Natural killer cell treated with Interleukin-12 subunit alpha and Interleukin-12 subunit beta and Interleukin-15 and Interleukin-18, amount 100 ng/mL, for 72 hours (primary cell): ENCODE measurements around the gene FOXN3. TPM values are rescaled to one million over a fixed set of nuclear protein-coding genes. Genes with fewer than 3 reads are reported as not detected.
A peak's percentile ranks its signal among the peaks of the same experiment; 100 is the strongest.
"Not testable (repeated sequence)": the region's sequence is repeated elsewhere in the genome, so short reads cannot be mapped to it uniquely, and the experiment has no call there.

Source experiments
- ATAC-seq, 2 donors: fragments of 150-1000 bp; cut with Tn5 transposase in 1 of 2; sonication (Bioruptor Pico), chemical (Tn5 transposase) in 1 of 2; 2 replicates each; pipeline ENCODE4 v1.10.0; 2021
- DNase-seq: peaks from one replicate; pipeline ENCODE4 v3.0.0; 2022; ENCODE audit warnings: low spot score
- H3K27ac Mint-ChIP-seq, 2 donors: 1 replicate in 1 of 2; 2 replicates in 1 of 2; pipeline ENCODE4 v1.8.0; 2022; ENCODE audit warnings: mixed read lengths in 2 of 2, mild to moderate bottlenecking in 1 of 2, moderate library complexity in 1 of 2
- H3K27me3 Mint-ChIP-seq, 2 donors: 1 replicate in 1 of 2; 2 replicates in 1 of 2; pipeline ENCODE4 v1.8.0; 2022; ENCODE audit warnings: mixed read lengths in 2 of 2
- H3K36me3 Mint-ChIP-seq: one replicate; pipeline ENCODE4 v1.8.0; 2022; ENCODE audit warnings: mixed read lengths
- H3K4me1 Mint-ChIP-seq, 2 donors: 1 replicate in 1 of 2; 2 replicates in 1 of 2; pipeline ENCODE4 v1.8.0; 2022; ENCODE audit warnings: low read depth in 2 of 2, mixed read lengths in 2 of 2, mild to moderate bottlenecking in 1 of 2
- H3K4me3 Mint-ChIP-seq: one replicate; pipeline ENCODE4 v1.8.0; 2022; ENCODE audit warnings: mixed read lengths
- H3K9me3 Mint-ChIP-seq: 2 replicates; pipeline ENCODE4 v1.8.0; 2022; ENCODE audit warnings: mixed read lengths
- total RNA-seq, 2 donors: library from RNA; stranded (reverse); gene quantifications; one replicate each; pipeline ENCODE4 v1.2.3, GENCODE V29; 2022

Gene FOXN3
- total RNA-seq, 2 donors from 2014 or later, result 127 to 133 TPM

- ATAC-seq, result no peak
- Mint-ChIP-seq H3K36me3 (peaks cover under 1% of the 10 kb centered on the region), H3K4me1 (peaks cover 33 to 47% of the 10 kb centered on the region in 2 donors), H3K4me3 (no peak overlapping the region), H3K27me3 (no peaks in the 10 kb centered on the region), H3K27ac (no peak overlapping the region), H3K9me3 (no peaks in the 10 kb centered on the region)
- DNase-seq, result no peak
Measured at GRCh38 chr14:89309670-89310177, 107.3 kb downstream of the FOXN3 start.

- ATAC-seq, result peak in 1 of 2 donors; percentile 24
- peaks cover 37 to 50% of the 10 kb centered on the region in 2 donors for H3K4me1 Mint-ChIP-seq
- no peak for DNase-seq
- no peaks in the 10 kb centered on the region for H3K36me3 Mint-ChIP-seq
- H3K27ac Mint-ChIP-seq, result peak overlapping the region; percentile 13 to 26
- H3K27me3 Mint-ChIP-seq, result no peaks in the 10 kb centered on the region
- H3K4me3 Mint-ChIP-seq, result no peak overlapping the region
- no peaks in the 10 kb centered on the region for H3K9me3 Mint-ChIP-seq
Measured at GRCh38 chr14:89308232-89308959, 108.6 kb downstream of the FOXN3 start.

DNA sequence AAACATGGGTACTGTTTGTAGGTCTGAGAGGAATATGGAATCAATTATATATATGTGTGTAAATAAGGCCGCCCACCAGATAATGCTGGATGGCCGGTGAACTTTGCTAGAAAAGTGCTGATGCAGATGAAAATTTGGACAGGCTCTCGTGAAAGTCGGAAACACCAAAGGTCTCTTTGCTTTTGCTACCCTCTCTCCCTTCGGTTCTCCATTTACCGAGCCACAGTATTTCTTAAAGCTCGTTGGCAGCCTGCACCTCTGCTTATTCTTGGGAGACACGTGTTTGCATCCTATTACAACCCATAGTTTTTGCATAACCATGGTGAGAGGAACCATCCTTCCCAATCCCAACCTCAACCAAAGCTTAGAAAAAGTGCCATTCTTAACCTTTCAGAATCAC is 109.6 kb downstream of the FOXN3 start:
- peaks cover 40 to 53% of the 10 kb centered on the region in 2 donors for H3K4me1 Mint-ChIP-seq
- H3K27me3 Mint-ChIP-seq, result no peaks in the 10 kb centered on the region
- no peaks in the 10 kb centered on the region for H3K9me3 Mint-ChIP-seq
- no peak for DNase-seq
- peak overlapping the region in 1 of 2 donors; percentile 26 for H3K27ac Mint-ChIP-seq
- H3K4me3 Mint-ChIP-seq, result no peak overlapping the region
- H3K36me3 Mint-ChIP-seq, result no peaks in the 10 kb centered on the region
- no peak for ATAC-seq

GRCh38 chr14:89304972-89305703 is 111.9 kb downstream of the FOXN3 start:
- H3K27ac Mint-ChIP-seq, result peak overlapping the region; percentile 75 to 94
- no peaks in the 10 kb centered on the region for H3K27me3 Mint-ChIP-seq
- H3K36me3 Mint-ChIP-seq, result peaks cover 5% of the 10 kb centered on the region
- DNase-seq, result no peak
- H3K9me3 Mint-ChIP-seq, result no peaks in the 10 kb centered on the region
- no peak for ATAC-seq
- peaks cover 46 to 58% of the 10 kb centered on the region in 2 donors for H3K4me1 Mint-ChIP-seq
- no peak overlapping the region for H3K4me3 Mint-ChIP-seq

DNA sequence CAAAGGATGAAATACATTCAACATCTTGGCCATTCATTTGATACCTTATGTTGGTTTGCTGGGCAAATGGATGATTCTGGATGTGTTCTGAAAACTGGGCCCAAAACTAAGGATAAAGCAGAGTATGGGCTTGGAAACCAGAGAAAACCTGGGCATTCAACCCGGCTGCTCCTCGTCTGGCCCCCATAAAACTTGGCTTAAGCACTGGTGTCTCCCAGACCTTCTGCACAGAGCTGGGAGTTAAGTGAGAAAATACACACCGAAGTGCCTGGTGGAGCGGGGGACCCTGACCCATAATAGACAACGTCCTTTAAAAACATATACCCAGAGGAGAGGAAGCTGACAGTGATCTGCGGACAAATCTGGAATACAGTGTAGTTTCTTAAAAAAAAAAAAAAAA is 112.5 kb downstream of the FOXN3 start:
- DNase-seq, result no peak
- Mint-ChIP-seq H3K4me3 (peak overlapping the region; percentile 80), H3K27ac (peak overlapping the region; percentile 75 to 94), H3K4me1 (peaks cover 46 to 59% of the 10 kb centered on the region in 2 donors), H3K36me3 (peaks cover 5% of the 10 kb centered on the region), H3K9me3 (no peaks in the 10 kb centered on the region), H3K27me3 (no peaks in the 10 kb centered on the region)
- ATAC-seq, result no peak

GRCh38 chr14:89303456-89304435 is 113.3 kb downstream of the FOXN3 start:
- Mint-ChIP-seq H3K4me1 (peaks cover 49 to 65% of the 10 kb centered on the region in 2 donors), H3K27me3 (no peaks in the 10 kb centered on the region), H3K36me3 (peaks cover 5% of the 10 kb centered on the region), H3K4me3 (peak overlapping the region; percentile 80), H3K27ac (peak overlapping the region; percentile 75 to 94), H3K9me3 (no peaks in the 10 kb centered on the region)
- peak; percentile 58 to 63 for ATAC-seq
- DNase-seq, result no peak

- ATAC-seq (no peak), DNase-seq (no peak)
- Mint-ChIP-seq H3K27me3 (no peaks in the 10 kb centered on the region), H3K27ac (peak overlapping the region in 1 of 2 donors; percentile 94), H3K4me3 (no peak overlapping the region), H3K9me3 (no peaks in the 10 kb centered on the region), H3K4me1 (peaks cover 50 to 65% of the 10 kb centered on the region in 2 donors), H3K36me3 (peaks cover 5% of the 10 kb centered on the region)
Measured at GRCh38 chr14:89302396-89302950, 114.6 kb downstream of the FOXN3 start.

DNA sequence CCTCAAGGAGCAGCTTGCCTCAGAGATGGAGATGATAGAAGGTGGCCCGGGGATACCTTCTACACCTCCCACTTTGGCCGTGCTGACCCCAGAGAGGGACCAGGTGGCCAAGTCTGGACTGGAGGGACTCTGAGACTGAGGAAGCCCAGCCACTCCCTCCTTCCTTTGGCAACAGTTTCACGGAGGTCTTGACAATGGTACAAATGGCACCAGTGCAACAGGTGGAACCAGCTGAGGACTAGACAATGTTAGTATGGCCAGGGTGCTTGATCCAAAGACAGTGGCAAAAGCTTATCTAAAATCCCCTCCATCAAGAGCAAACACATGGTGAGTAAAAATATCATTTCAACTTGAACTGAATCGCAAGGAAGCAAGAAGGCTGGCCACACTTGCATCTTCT is 117.4 kb downstream of the FOXN3 start:
- peaks cover 47 to 62% of the 10 kb centered on the region in 2 donors for H3K4me1 Mint-ChIP-seq
- no peak for DNase-seq
- H3K9me3 Mint-ChIP-seq, result no peaks in the 10 kb centered on the region
- no peaks in the 10 kb centered on the region for H3K27me3 Mint-ChIP-seq
- H3K4me3 Mint-ChIP-seq, result no peak overlapping the region
- ATAC-seq, result no peak
- peaks cover 5% of the 10 kb centered on the region for H3K36me3 Mint-ChIP-seq
- no peak overlapping the region for H3K27ac Mint-ChIP-seq

- Mint-ChIP-seq H3K36me3 (peaks cover 5% of the 10 kb centered on the region), H3K9me3 (no peaks in the 10 kb centered on the region), H3K4me3 (no peak overlapping the region), H3K27me3 (no peaks in the 10 kb centered on the region), H3K4me1 (peaks cover 45 to 62% of the 10 kb centered on the region in 2 donors), H3K27ac (no peak overlapping the region)
- ATAC-seq (no peak), DNase-seq (no peak)
Measured at GRCh38 chr14:89298056-89298834, 118.8 kb downstream of the FOXN3 start.

DNA sequence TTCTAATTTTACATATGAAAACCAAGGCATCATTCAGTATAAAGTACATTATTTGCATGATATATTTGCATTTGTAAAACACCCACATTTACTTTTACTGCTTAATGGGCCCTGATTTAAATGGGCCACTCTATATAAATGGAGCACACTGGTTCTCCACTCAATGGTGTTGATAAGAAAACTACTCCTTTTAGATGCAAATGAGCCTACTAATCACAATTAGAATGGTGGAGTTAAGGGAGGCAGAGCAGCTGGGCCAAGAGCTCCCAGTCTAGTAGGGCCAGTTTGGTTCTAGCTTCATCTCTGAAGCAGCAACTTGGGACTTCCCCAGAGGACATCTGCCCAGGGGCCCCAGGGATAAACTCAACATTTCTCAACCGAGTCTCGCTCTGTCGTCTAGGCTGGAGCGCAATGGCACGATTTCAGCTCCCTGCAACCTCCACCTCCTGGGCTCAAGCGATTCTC is 120.7 kb downstream of the FOXN3 start:
- DNase-seq (no peak), ATAC-seq (no peak)
- no peaks in the 10 kb centered on the region for H3K27me3 Mint-ChIP-seq
- no peaks in the 10 kb centered on the region for H3K36me3 Mint-ChIP-seq
- peak overlapping the region in 1 of 2 donors; percentile 36 for H3K27ac Mint-ChIP-seq
- peaks cover 49 to 65% of the 10 kb centered on the region in 2 donors for H3K4me1 Mint-ChIP-seq
- H3K4me3 Mint-ChIP-seq, result no peak overlapping the region
- no peaks in the 10 kb centered on the region for H3K9me3 Mint-ChIP-seq

DNA sequence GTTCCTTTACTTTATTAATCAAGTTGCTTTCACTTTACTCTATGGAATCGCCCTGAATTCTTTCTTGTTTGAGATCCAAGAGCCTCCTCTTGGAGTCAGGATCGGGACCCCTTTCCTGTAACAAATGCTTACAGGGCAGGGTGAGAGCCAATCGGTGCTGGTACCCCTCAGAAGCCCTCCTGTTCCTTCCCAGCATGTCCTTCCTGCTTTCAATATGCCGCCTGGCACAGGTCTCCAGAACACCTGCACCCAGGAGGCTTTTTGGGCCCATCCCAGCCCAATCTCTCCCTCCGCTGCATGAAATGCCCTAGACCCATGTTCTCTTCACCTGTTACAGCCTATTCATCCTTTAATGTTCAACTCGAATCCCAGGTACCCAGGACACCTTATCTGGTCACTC is 122.2 kb downstream of the FOXN3 start:
- Mint-ChIP-seq H3K36me3 (no peaks in the 10 kb centered on the region), H3K4me3 (no peak overlapping the region), H3K27me3 (no peaks in the 10 kb centered on the region), H3K4me1 (peaks cover 52 to 71% of the 10 kb centered on the region in 2 donors), H3K27ac (peak overlapping the region in 1 of 2 donors; percentile 84), H3K9me3 (no peaks in the 10 kb centered on the region)
- DNase-seq (no peak), ATAC-seq (no peak)

DNA sequence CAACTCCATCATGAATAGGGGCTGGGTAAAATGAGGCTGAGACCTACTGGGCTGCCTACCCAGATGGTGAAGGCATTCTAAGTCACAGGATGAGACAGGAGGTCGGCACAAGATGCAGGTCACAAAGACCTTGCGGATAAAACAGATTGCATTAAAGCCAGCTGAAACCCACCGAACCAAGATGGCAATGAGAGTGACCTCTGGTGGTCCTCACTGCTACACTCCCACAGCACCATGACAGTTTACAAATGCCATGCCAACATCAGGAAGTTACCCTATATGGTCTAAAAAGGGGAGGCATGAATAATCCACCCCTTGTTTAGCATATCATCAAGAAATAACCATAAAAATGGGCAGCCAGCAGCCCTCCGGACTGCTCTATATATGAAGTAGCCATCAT is 122.6 kb downstream of the FOXN3 start:
- DNase-seq, H3K27me3 Mint-ChIP-seq, H3K9me3 Mint-ChIP-seq, H3K4me3 Mint-ChIP-seq, H3K36me3 Mint-ChIP-seq, ATAC-seq: not testable (repeated sequence)
- Mint-ChIP-seq H3K4me1 (peaks cover 52 to 67% of the 10 kb centered on the region in 2 donors), H3K27ac (peak overlapping the region; percentile 47 to 84)
